GM03348 (cell line): ENCODE results near the gene WDR18.
A peak's percentile ranks its signal among the peaks of the same experiment; 100 is the strongest.

ENCODE experiments used
- DNase-seq: peaks from one replicate; pipeline ENCODE4 v3.0.0; 2012; ENCODE audit warnings: low spot score

WDR18 gene

GRCh38 chr19:984165-984967 lies at the start of gene WDR18:
Gene WDR18 (plus strand): TSS chr19:984345. CDS start chr19:984354, 9 bp downstream.
- DNase-seq, result peak; percentile 100

GRCh38 chr19:934865-935479 lies 49.2 kb upstream of the WDR18 start:
- DNase-seq, result peak; percentile 60

GRCh38 chr19:936175-936546 lies 48.0 kb upstream of the WDR18 start:
- DNase-seq, result no peak

- DNase-seq, result no peak
These were observed 46.9 kb upstream of the WDR18 start for GRCh38 chr19:937259-937694.

GRCh38 chr19:938233-938923 lies 45.8 kb upstream of the WDR18 start:
- no peak for DNase-seq

- DNase-seq, result no peak
These were observed 44.7 kb upstream of the WDR18 start for GRCh38 chr19:939439-939838.

- DNase-seq, result no peak
These were observed 44.2 kb upstream of the WDR18 start for GRCh38 chr19:939922-940321.

- no peak for DNase-seq
These were observed 43.4 kb upstream of the WDR18 start for GRCh38 chr19:940591-941291.

- no peak for DNase-seq
These were observed 42.6 kb upstream of the WDR18 start for GRCh38 chr19:941292-942132.

GRCh38 chr19:942133-942645 lies 42.0 kb upstream of the WDR18 start:
- DNase-seq, result no peak

GRCh38 chr19:943551-944170 lies 40.5 kb upstream of the WDR18 start:
- DNase-seq, result no peak

- no peak for DNase-seq
These were observed 40.0 kb upstream of the WDR18 start for GRCh38 chr19:944171-944567.

- no peak for DNase-seq
These were observed 39.4 kb upstream of the WDR18 start for GRCh38 chr19:944663-945241.

GRCh38 chr19:945401-946252 lies 38.5 kb upstream of the WDR18 start:
- DNase-seq, result no peak

GRCh38 chr19:947090-947706 lies 36.9 kb upstream of the WDR18 start:
- DNase-seq, result no peak

GRCh38 chr19:947707-948539 lies 36.2 kb upstream of the WDR18 start:
- no peak for DNase-seq

- DNase-seq, result no peak
These were observed 35.2 kb upstream of the WDR18 start for GRCh38 chr19:948842-949496.
